NB4 (cell line): ENCODE measurements around the gene LRRC30.

Experiments used
- DNase-seq: peaks from one replicate; pipeline ENCODE4 v3.0.0; 2010; ENCODE audit warnings: low read depth
- H3K4me3 ChIP-seq: one replicate; pipeline ENCODE4 v1.5.1; 2011; ENCODE audit warnings: mild to moderate bottlenecking, low read depth, low read length, moderate library complexity
- MYC ChIP-seq: IDR thresholded peaks from 2 replicates; pipeline ENCODE4 v1.6.1; 2011; ENCODE audit warnings: low read depth, low read length
- POLR2A ChIP-seq: IDR thresholded peaks from 2 replicates; pipeline ENCODE4 v1.6.1; 2011; ENCODE audit warnings: mild to moderate bottlenecking; ENCODE audit not compliant: insufficient read length; ENCODE audit errors: extremely low read depth
- TF ChIP-seq, protein P1 (sequence below): IDR thresholded peaks from 2 replicates; pipeline ENCODE4 v1.6.1; 2011; ENCODE audit warnings: low read depth, low read length
- TF ChIP-seq, protein P2 (sequence below): IDR thresholded peaks from one replicate; pipeline ENCODE4 v1.5.1; 2012; ENCODE audit warnings: low read depth, low read length

LRRC30 gene

DNA sequence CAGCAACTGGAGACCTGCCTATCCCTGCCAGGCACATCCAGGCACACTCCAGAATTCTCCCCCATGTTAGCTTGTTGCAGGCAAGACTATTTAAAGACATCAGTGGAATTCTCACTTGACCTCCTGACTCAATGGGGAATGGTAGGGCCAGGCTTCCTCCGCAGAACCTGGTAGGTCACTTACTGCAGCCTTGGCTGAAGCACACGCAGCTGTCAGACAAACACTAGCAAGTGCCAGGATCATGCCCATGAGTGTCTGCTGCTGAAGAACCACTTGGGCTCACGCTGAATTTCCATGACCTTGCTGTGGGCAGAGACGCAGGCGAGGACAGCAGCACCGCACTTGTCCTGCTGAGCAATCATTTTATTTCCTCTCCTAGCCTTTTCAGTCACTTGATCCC, 3.2 kb downstream of the LRRC30 start:
- TF ChIP-seq, protein P1, sequence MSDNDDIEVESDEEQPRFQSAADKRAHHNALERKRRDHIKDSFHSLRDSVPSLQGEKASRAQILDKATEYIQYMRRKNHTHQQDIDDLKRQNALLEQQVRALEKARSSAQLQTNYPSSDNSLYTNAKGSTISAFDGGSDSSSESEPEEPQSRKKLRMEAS = no peak
- no peak for TF ChIP-seq POLR2A
- no peak overlapping the region for H3K4me3 ChIP-seq
- DNase-seq = no peak

DNA sequence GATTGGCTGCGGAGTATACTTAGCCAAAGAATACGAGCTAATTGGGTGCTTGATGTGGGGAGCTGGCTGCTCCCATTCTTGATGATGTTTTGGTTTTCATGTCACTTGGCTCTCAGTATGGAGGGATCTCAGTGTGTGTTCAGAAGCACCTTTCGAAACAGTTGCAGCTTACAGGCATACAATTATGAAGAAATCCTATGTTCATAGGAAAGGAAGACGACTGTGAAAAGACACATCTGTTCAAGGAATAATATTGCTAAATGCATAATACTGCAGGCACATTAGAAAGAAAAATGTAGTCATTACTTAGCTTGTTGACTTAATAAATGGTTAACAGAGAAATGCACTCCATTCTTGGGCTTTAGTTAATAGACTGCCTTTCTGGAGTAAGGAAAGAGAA, 4.1 kb downstream of the LRRC30 start:
- H3K4me3 ChIP-seq = no peak overlapping the region
- no peak for DNase-seq
- TF ChIP-seq MYC = no peak
- TF ChIP-seq, protein P2, sequence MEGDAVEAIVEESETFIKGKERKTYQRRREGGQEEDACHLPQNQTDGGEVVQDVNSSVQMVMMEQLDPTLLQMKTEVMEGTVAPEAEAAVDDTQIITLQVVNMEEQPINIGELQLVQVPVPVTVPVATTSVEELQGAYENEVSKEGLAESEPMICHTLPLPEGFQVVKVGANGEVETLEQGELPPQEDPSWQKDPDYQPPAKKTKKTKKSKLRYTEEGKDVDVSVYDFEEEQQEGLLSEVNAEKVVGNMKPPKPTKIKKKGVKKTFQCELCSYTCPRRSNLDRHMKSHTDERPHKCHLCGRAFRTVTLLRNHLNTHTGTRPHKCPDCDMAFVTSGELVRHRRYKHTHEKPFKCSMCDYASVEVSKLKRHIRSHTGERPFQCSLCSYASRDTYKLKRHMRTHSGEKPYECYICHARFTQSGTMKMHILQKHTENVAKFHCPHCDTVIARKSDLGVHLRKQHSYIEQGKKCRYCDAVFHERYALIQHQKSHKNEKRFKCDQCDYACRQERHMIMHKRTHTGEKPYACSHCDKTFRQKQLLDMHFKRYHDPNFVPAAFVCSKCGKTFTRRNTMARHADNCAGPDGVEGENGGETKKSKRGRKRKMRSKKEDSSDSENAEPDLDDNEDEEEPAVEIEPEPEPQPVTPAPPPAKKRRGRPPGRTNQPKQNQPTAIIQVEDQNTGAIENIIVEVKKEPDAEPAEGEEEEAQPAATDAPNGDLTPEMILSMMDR = no peak
- TF ChIP-seq POLR2A = no peak
- TF ChIP-seq, protein P1 = no peak

DNA sequence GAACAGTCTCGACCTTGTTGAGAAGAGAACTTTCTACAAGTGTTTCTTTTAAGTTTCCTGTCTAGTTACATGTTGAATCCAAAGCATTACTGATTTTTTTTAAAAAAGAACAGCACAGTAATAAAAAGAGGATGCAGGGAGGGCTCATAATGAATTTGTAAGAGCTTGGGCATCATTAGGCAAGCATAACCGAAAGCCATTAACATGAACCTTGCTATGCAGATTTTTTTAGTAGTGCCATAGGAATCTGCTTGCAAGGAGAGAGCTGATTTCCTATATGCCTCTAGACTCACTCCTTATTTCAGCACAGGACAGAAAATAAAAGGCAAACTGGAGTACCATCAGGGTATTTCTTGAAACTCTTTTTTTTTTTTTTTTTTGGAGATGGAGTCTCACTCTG, 5.2 kb downstream of the LRRC30 start:
- TF ChIP-seq, protein P2 = no peak
- TF ChIP-seq POLR2A (no peak), MYC (no peak)
- TF ChIP-seq, protein P1 = no peak

DNA sequence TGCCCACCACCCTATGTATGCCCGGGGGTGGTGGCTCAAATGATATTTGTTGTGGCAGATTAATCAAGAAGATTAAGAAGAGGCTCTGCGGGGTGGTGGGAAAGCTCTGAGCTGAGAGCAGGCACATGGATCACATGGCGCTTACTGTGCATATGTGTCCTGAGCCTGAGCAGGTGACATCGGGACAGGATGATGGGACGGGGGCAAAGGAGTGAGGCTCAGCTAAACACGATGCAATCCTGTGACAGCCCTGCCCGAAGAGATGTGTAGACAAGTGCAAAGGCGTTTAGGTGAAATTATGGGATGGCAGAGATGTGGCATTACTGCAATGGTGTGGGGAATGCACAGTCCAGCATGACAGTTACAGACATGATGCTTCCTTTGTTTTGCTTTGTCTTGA, 6.0 kb downstream of the LRRC30 start:
- DNase-seq = no peak
- H3K4me3 ChIP-seq = no peak overlapping the region
- TF ChIP-seq, protein P1 = no peak
- TF ChIP-seq, protein P2 = no peak
- no peak for TF ChIP-seq POLR2A
- no peak for TF ChIP-seq MYC

More for the DNA sequence above, 5.2 kb downstream of the LRRC30 start:
- H3K4me3 ChIP-seq = no peak overlapping the region
- no peak for DNase-seq

DNA sequence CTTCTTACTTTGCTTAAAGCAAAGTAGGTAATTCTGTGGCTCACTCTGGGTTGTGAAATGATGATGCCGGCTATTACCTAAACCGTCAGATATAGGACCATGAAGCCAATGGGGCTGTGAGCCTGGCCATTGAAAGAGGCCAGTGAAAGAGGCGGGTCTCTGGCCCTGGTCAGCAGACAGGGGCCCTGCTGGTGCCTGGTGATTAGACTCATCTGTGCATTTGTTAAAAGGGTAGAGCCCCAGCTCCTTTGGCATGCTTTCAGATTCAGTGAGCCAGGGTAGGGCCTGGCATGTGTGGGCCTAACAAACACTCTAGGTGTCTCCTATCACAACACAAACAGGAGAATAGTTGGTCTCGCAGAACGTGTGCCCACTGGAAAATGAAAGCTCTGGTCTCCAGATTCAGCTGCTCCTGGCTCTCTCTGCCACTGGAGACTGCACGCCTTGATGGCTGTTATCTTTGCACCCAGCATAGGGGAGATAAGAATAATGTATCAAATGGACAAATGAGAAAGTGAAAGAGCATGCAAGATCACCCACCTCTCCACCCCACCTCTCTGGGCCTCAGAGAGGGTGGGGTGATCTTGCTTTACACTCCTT, 6.9 kb downstream of the LRRC30 start:
- DNase-seq = no peak
- TF ChIP-seq MYC = no peak
- TF ChIP-seq, protein P1 = no peak
- H3K4me3 ChIP-seq = no peak overlapping the region

DNA sequence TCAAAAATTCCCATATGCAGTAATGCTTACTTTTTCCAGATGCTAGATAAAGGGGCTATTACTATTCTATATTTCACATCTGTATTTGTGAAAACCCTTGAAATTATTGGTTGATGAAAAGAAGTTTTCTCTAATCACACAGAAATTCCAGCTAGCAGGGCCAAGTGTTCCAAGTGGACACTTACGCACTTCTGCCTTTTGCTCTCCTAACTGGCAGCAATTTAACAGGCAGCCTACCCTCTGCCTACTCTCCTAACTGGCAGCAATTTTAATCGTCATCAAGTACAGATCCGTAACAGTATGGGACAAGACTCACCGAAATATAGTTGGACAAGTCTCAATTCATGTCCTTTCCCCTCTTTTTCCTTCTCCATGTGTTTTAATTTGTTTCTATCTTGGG, 12.0 kb downstream of the LRRC30 start:
- no peak overlapping the region for H3K4me3 ChIP-seq
- no peak for DNase-seq
- TF ChIP-seq, protein P2 = no peak
- TF ChIP-seq, protein P1 = no peak
- TF ChIP-seq POLR2A = no peak
- no peak for TF ChIP-seq MYC

DNA sequence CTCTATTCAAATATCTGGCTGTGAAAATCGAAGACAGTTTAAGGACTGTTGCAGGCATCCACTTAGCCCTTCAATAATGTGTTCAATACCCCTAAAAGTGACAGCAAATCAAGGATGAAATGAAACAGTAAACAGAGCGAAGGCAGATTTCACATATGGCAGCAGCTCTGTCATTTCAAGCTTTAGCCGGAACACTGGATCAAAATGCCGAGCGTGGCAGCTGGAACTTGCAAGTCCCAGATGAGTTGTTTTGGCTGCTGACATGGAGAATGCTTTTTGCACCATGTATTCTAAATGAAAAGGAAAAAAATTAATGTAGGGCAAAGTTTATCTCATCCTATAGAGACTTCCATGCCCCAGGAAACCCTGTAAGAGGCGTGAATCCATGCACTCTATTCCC, 18.0 kb downstream of the LRRC30 start:
- no peak for DNase-seq
- TF ChIP-seq, protein P1 = no peak
- TF ChIP-seq POLR2A = no peak
- TF ChIP-seq MYC = no peak
- TF ChIP-seq, protein P2 = no peak
- no peak overlapping the region for H3K4me3 ChIP-seq
